HCT116 (cell line): ENCODE data around the gene CACNA1C.

Experiments used
- CBX3 ChIP-seq: IDR thresholded peaks from 2 replicates; pipeline ENCODE4 v1.6.1; 2012; ENCODE audit warnings: low read depth
- CTCF ChIP-seq, 3 experiments: fragments of 200-600 bp in 1 of 3; sonication (generic) in 1 of 3; IDR thresholded peaks in 2 of 3; conservative IDR thresholded peaks in 1 of 3; 2 replicates each; pipeline ENCODE4 v1.5.1; 2012 to 2017; ENCODE audit warnings: low read depth in 2 of 3, low read length in 2 of 3, antibody characterized with exemption in 1 of 3, borderline replicate concordance in 1 of 3, control low read depth in 1 of 3, mild to moderate bottlenecking in 1 of 3, mixed read lengths in 1 of 3, mixed run types in 1 of 3, moderate library complexity in 1 of 3; ENCODE audit not compliant: insufficient read depth in 1 of 3
- ELF1 ChIP-seq: IDR thresholded peaks from 2 replicates; pipeline ENCODE4 v1.6.1; 2012; ENCODE audit warnings: low read depth, borderline replicate concordance
- MAX ChIP-seq: IDR thresholded peaks from 2 replicates; pipeline ENCODE4 v1.6.1; 2012

- TF ChIP-seq CBX3 = no peak
- no peak for TF ChIP-seq ELF1
- no peak for TF ChIP-seq CTCF (IDR thresholded peaks at IDR 0.05 in 2 of 3, conservative IDR thresholded peaks at IDR 0.05 in 1 of 3; ENCODE audit: borderline replicate concordance in 1 of 3, insufficient read depth in 1 of 3, low read depth in 2 of 3, low read length in 2 of 3)
- no peak for TF ChIP-seq MAX
Measured at GRCh38 chr12:2366711-2367110, 313.9 kb downstream of the CACNA1C start.
